GF-D8 (cell line): ENCODE results near the gene TRIM49C.
"Not testable (repeated sequence)": the region's sequence is repeated elsewhere in the genome, so short reads cannot be mapped to it uniquely, and the experiment has no call there.

Source experiments
- DNase-seq: peaks from one replicate; lab custom pipeline; 2025; lab: John Stamatoyannopoulos, UW

TRIM49C gene

DNA sequence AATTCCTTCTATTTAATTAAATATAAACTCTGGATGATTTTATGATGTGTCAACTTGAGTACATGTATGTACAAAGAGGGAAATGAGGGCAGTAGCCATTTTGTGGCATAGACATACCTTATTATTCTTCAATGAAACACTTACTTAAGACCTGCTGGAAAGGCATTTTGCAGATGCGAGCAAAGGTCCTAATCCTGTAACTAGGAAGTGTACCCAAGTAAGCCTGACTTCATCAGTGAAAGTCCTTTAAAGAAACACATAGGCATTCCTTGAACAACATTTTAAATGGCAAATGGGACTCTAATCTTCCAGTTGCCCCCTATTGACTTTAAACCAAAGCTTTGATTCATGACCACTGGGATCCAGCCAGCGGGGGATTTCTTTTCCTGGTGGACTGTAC lies at the start of gene TRIM49C:
Gene TRIM49C, plus strand, starts transcription at position 301 of the 400 bp plus-strand sequence. CDS start 4,106 bp downstream, outside the sequence.
- not testable (repeated sequence) for DNase-seq

DNA sequence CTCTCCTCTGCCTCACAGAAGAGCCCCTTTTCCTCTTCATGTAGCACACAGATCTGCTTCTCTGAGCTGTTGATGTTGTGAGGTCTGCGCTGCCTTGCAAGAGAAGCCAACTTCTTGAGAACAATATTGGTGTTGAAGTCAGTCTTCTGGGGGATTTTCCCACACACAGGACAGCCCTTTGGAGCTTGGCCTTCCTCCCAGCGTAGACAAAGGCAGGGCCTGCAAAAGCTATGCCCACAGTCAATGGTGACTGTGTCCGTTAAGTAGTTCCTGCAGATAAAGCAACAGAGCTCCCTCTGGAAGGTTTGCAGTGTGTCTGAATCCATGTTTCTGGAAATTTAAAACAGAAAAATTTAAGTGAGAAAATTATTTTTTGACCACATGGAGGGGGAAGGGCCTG lies 6.7 kb upstream of the TRIM49C start:
- DNase-seq = not testable (repeated sequence)

DNA sequence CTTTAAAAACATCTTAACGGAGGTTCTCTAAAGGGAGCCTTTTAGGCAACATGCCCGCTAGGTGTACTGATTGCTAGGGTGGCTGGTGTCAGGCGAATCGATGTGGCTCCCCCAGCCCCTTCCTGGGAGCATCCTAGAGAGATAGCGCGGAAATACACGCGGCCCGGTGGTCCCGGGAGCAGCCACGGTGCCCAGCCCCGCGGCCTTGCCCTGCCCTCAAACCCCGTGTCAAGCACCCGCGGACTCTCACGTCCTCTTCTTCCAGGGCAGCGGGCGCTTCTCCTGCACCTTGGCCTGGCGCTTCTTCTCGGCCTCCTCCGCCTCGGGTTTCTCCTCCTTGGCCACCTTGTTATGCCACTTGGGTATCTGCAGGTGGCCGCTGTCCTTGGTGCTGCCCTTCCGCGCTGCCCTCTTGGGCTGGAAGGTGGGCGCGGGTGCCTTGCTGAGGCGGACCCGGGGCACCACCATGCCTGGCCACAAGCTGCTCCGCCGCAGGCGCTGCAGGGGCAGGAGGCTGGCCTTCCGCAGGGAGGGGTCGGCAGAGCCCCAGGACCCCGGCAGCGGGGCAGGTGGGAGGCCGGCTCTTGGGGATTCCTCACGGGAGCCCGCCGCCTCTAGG lies 20.8 kb downstream of the TRIM49C start:
- not testable (repeated sequence) for DNase-seq

- not testable (repeated sequence) for DNase-seq
These were observed 21.4 kb downstream of the TRIM49C start for GRCh38 chr11:90052311-90052710.

GRCh38 chr11:90053545-90053944 lies 22.6 kb downstream of the TRIM49C start:
- not testable (repeated sequence) for DNase-seq

GRCh38 chr11:90085650-90086049 lies 54.7 kb downstream of the TRIM49C start, which contains the start of gene UBTFL1:
UBTFL1 (plus strand) TSS chr11:90085950; CDS start chr11:90085950, 0 bp downstream.
- DNase-seq = not testable (repeated sequence)

GRCh38 chr11:90088731-90089130 lies 57.8 kb downstream of the TRIM49C start:
- DNase-seq = not testable (repeated sequence)
